Endodermal cell (in vitro differentiated cells): ENCODE measurements around the gene FYB2. TPM values are rescaled to one million over a fixed set of nuclear protein-coding genes. Genes with fewer than 3 reads are reported as not detected.

ENCODE experiments used
- DNase-seq: peaks from one replicate; pipeline ENCODE4 v3.0.0-alpha.2; 2017
- H3K27ac ChIP-seq: 2 replicates; pipeline ENCODE4 v1.5.1; 2013; ENCODE audit warnings: mild to moderate bottlenecking, low read depth, low read length, moderate library complexity
- H3K27me3 ChIP-seq: 2 replicates; pipeline ENCODE4 v1.6.1; 2013; ENCODE audit warnings: mild to moderate bottlenecking, low read length, moderate library complexity; ENCODE audit not compliant: insufficient read depth, control insufficient read depth, poor library complexity, severe bottlenecking
- H3K36me3 ChIP-seq: 2 replicates; pipeline ENCODE4 v1.7.0; 2013; ENCODE audit warnings: mild to moderate bottlenecking, low read length, moderate library complexity; ENCODE audit not compliant: control insufficient read depth, insufficient read depth
- H3K4me1 ChIP-seq: one replicate; pipeline ENCODE4 v1.7.0; 2013; ENCODE audit warnings: low read length; ENCODE audit not compliant: control insufficient read depth, insufficient read depth
- H3K4me3 ChIP-seq: 2 replicates; pipeline ENCODE4 v1.5.1; 2013; ENCODE audit warnings: mild to moderate bottlenecking, low read length, moderate library complexity
- H3K9ac ChIP-seq: 2 replicates; pipeline ENCODE4 v1.6.1; 2013; ENCODE audit warnings: mild to moderate bottlenecking, low read length, moderate library complexity; ENCODE audit not compliant: poor library complexity, severe bottlenecking; ENCODE audit errors: extremely low read depth
- H3K9me3 ChIP-seq: 2 replicates; pipeline ENCODE4 v1.6.1; 2013; ENCODE audit warnings: mild to moderate bottlenecking, low read length, moderate library complexity; ENCODE audit not compliant: control insufficient read depth
- H3K27ac Mint-ChIP-seq: 2 replicates; pipeline ENCODE4 v1.8.0; 2020; ENCODE audit warnings: mixed read lengths
- H3K27me3 Mint-ChIP-seq: 2 replicates; pipeline ENCODE4 v1.8.0; 2021; ENCODE audit warnings: mild to moderate bottlenecking, mixed read lengths; ENCODE audit not compliant: insufficient read depth
- H3K36me3 Mint-ChIP-seq: 2 replicates; pipeline ENCODE4 v1.8.0; 2020; ENCODE audit warnings: low read depth, mixed read lengths
- H3K4me1 Mint-ChIP-seq: 2 replicates; pipeline ENCODE4 v1.8.0; 2020; ENCODE audit warnings: mixed read lengths
- H3K4me3 Mint-ChIP-seq: 2 replicates; pipeline ENCODE4 v1.8.0; 2020; ENCODE audit warnings: mild to moderate bottlenecking, moderate library complexity, mixed read lengths
- H3K9me3 Mint-ChIP-seq: 2 replicates; pipeline ENCODE4 v1.8.0; 2020; ENCODE audit warnings: mild to moderate bottlenecking, mixed read lengths
- CTCF ChIP-seq: fragments of 200-600 bp; sonication (generic); conservative IDR thresholded peaks from 2 replicates; pipeline ENCODE4 v1.5.0; 2021; ENCODE audit warnings: antibody characterized with exemption, mild to moderate bottlenecking
- WGBS, 2 experiments: methylation state at CpG; one replicate each; pipeline versions ENCODE4 v1.1.5 to v1.1.7; 2013; ENCODE audit warnings: missing lambda C conversion rate in 2 of 2, mixed read lengths in 1 of 2; ENCODE audit not compliant: insufficient coverage in 1 of 2, insufficient read length in 1 of 2; 5-methylcytosine and 5-hydroxymethylcytosine counted together
- total RNA-seq, 2 donors: library from RNA; stranded (reverse); fragmentation: NEBNext Ultra II Directional in 1 of 2; extraction: Animal tissue kit (Norgen Biotek cat#: 25700) in 1 of 2; gene quantifications; 2 replicates in 1 of 2; 3 replicates in 1 of 2; pipeline ENCODE4 v1.2.1, GENCODE V29; 2021

FYB2 gene
- total RNA-seq, 2 donors from 2014 or later, result 8.2 to 12.0 TPM

GRCh38 chr1:56758794-56759193 lies 60.4 kb downstream of the FYB2 start:
- no peak for TF ChIP-seq CTCF
- Mint-ChIP-seq H3K4me3 (no peak overlapping the region), H3K27me3 (peaks cover 16% of the 10 kb centered on the region), H3K4me1 (no peaks in the 10 kb centered on the region), H3K36me3 (no peaks in the 10 kb centered on the region), H3K27ac (no peak overlapping the region), H3K9me3 (no peaks in the 10 kb centered on the region)
- no peaks in the 10 kb centered on the region for H3K4me1 ChIP-seq
- H3K9ac ChIP-seq, result no peak overlapping the region
- no peak for DNase-seq
- H3K4me3 ChIP-seq, result no peak overlapping the region
- H3K36me3 ChIP-seq, result no peaks in the 10 kb centered on the region
- H3K27me3 ChIP-seq, result no peaks in the 10 kb centered on the region
- no peaks in the 10 kb centered on the region for H3K9me3 ChIP-seq
- no peak overlapping the region for H3K27ac ChIP-seq
- 82 to 100% methylated on average over 2 to 3 of the region's 3 CpGs for WGBS, 2 experiments

- DNase-seq, result peak; percentile 79
- no peaks in the 10 kb centered on the region for H3K9me3 Mint-ChIP-seq
These were observed 61.1 kb downstream of the FYB2 start for GRCh38 chr1:56758135-56758534.

GRCh38 chr1:56755911-56756310 lies 63.3 kb downstream of the FYB2 start:
- Histone ChIP-seq H3K27ac (no peak overlapping the region), H3K9me3 (no peaks in the 10 kb centered on the region), H3K4me1 (no peaks in the 10 kb centered on the region), H3K9ac (no peak overlapping the region), H3K27me3 (no peaks in the 10 kb centered on the region), H3K36me3 (no peaks in the 10 kb centered on the region), H3K4me3 (no peak overlapping the region)
- Mint-ChIP-seq H3K27ac (no peak overlapping the region), H3K4me3 (no peak overlapping the region), H3K4me1 (peaks cover 12% of the 10 kb centered on the region), H3K36me3 (no peaks in the 10 kb centered on the region), H3K27me3 (peaks cover 16% of the 10 kb centered on the region), H3K9me3 (no peaks in the 10 kb centered on the region)
- no peak for TF ChIP-seq CTCF
- 96 to 97% methylated on average over 2 of the region's 2 CpGs for WGBS, 2 experiments
- no peak for DNase-seq

More at GRCh38 chr1:56758135-56758534, 61.1 kb downstream of the FYB2 start:
- Histone ChIP-seq H3K36me3 (no peaks in the 10 kb centered on the region), H3K27me3 (no peaks in the 10 kb centered on the region), H3K27ac (no peak overlapping the region), H3K9me3 (no peaks in the 10 kb centered on the region), H3K9ac (no peak overlapping the region), H3K4me1 (no peaks in the 10 kb centered on the region), H3K4me3 (no peak overlapping the region)
- H3K4me1 Mint-ChIP-seq, result no peaks in the 10 kb centered on the region
- H3K4me3 Mint-ChIP-seq, result no peak overlapping the region
- H3K36me3 Mint-ChIP-seq, result no peaks in the 10 kb centered on the region
- no peak overlapping the region for H3K27ac Mint-ChIP-seq
- TF ChIP-seq CTCF, result peak; percentile 77
- H3K27me3 Mint-ChIP-seq, result peaks cover 16% of the 10 kb centered on the region
